NCI-H1694 (cell line): Measurements from ENCODE around the gene FNDC3A.
"Not testable (repeated sequence)": the region's sequence is repeated elsewhere in the genome, so short reads cannot be mapped to it uniquely, and the experiment has no call there.

ENCODE experiments used
- DNase-seq: peaks from one replicate; lab custom pipeline; 2025; lab: John Stamatoyannopoulos, UW

FNDC3A gene

GRCh38 chr13:49042476-49042875 lies 66.8 kb downstream of the FNDC3A start:
- DNase-seq: no peak

GRCh38 chr13:49044008-49044407 lies 68.3 kb downstream of the FNDC3A start:
- no peak for DNase-seq

- no peak for DNase-seq
Observed at GRCh38 chr13:49044836-49045235, 69.1 kb downstream of the FNDC3A start.

- DNase-seq: no peak
Observed at GRCh38 chr13:49046002-49046401, 70.3 kb downstream of the FNDC3A start.

GRCh38 chr13:49046519-49046918 lies 70.8 kb downstream of the FNDC3A start:
- no peak for DNase-seq

- no peak for DNase-seq
Observed at GRCh38 chr13:49052813-49053212, 77.1 kb downstream of the FNDC3A start.

- DNase-seq: no peak
Observed at GRCh38 chr13:49053215-49053614, 77.5 kb downstream of the FNDC3A start.

GRCh38 chr13:49053906-49054305 lies 78.2 kb downstream of the FNDC3A start:
- DNase-seq: no peak

- DNase-seq: no peak
Observed at GRCh38 chr13:49055021-49055420, 79.3 kb downstream of the FNDC3A start.

GRCh38 chr13:49057176-49057575 lies 81.5 kb downstream of the FNDC3A start:
- DNase-seq: no peak

- no peak for DNase-seq
Observed at GRCh38 chr13:49058761-49059160, 83.0 kb downstream of the FNDC3A start.

- no peak for DNase-seq
Observed at GRCh38 chr13:49060678-49061387, 85.1 kb downstream of the FNDC3A start.

GRCh38 chr13:49061388-49061752 lies 85.7 kb downstream of the FNDC3A start:
- not testable (repeated sequence) for DNase-seq

- DNase-seq: no peak
Observed at GRCh38 chr13:49062297-49062896, 86.7 kb downstream of the FNDC3A start.

GRCh38 chr13:49063011-49063410 lies 87.3 kb downstream of the FNDC3A start:
- DNase-seq: no peak

GRCh38 chr13:49063497-49063896 lies 87.8 kb downstream of the FNDC3A start:
- no peak for DNase-seq

GRCh38 chr13:49064476-49064875 lies 88.8 kb downstream of the FNDC3A start:
- DNase-seq: no peak

- DNase-seq: no peak
Observed at GRCh38 chr13:49066856-49067255, 91.1 kb downstream of the FNDC3A start.

GRCh38 chr13:49068498-49068897 lies 92.8 kb downstream of the FNDC3A start:
- DNase-seq: not testable (repeated sequence)

- not testable (repeated sequence) for DNase-seq
Observed at GRCh38 chr13:49070021-49070420, 94.3 kb downstream of the FNDC3A start.

GRCh38 chr13:49071341-49071937 lies 95.7 kb downstream of the FNDC3A start:
- no peak for DNase-seq

- DNase-seq: no peak
Observed at GRCh38 chr13:49082653-49083536, 107.2 kb downstream of the FNDC3A start.
